IMR-90 (cell line): ENCODE results near the gene SPACA5. TPM values are rescaled to one million over a fixed set of nuclear protein-coding genes. Genes with fewer than 3 reads are reported as not detected.
"Not testable (repeated sequence)": the region's sequence is repeated elsewhere in the genome, so short reads cannot be mapped to it uniquely, and the experiment has no call there.

Source experiments
- ATAC-seq: fragments of 200-7000 bp; cut with Tn5 transposase; 2 replicates; pipeline ENCODE4 v1.9.1; 2020; ENCODE audit warnings: low read depth, mild to moderate bottlenecking, moderate library complexity
- Bru-seq: library from RNA; stranded (reverse); fragments of 400-500 nt; gene quantifications from one replicate; lab custom pipeline; 2021; lab: Mats Ljungman, UMichigan
- BruChase-seq, 2 experiments: library from RNA; stranded (reverse); fragments of 400-500 nt; gene quantifications; one replicate each; lab custom pipeline; 2021; lab: Mats Ljungman, UMichigan
- BruUV-seq: library from RNA; stranded (reverse); fragments of 400-500 nt; replicated peaks from 2 replicates; lab custom pipeline; 2021; lab: Mats Ljungman, UMichigan
- CTCF ChIA-PET: fragments of 300-600 bp; formaldehyde crosslinking; extraction: SDS; loops from one replicate; lab custom pipeline; 2021; ENCODE audit warnings: antibody characterized with exemption; lab: Yijun Ruan, JAX
- POLR2A ChIA-PET: fragments of 300-600 bp; sonication (Branson Sonifier 250); formaldehyde crosslinking; loops from one replicate; lab custom pipeline; 2022; ENCODE audit warnings: antibody characterized with exemption; ENCODE audit not compliant: unreplicated experiment; lab: Charles Lee
- DNase-seq: peaks from one replicate; pipeline ENCODE4 v3.0.0; 2013
- H2AFZ ChIP-seq: replicated peaks from 2 replicates; pipeline ENCODE3; 2013; ENCODE audit warnings: low read length, mild to moderate bottlenecking; ENCODE audit not compliant: poor library complexity
- H2AK5ac ChIP-seq: 2 replicates; pipeline ENCODE4 v1.6.1; 2013; ENCODE audit warnings: low read depth, low read length, inconsistent platforms
- H2AK9ac ChIP-seq: replicated peaks from 2 replicates; pipeline ENCODE3; 2013; ENCODE audit warnings: mild to moderate bottlenecking, low read depth, low read length, moderate library complexity; ENCODE audit not compliant: poor library complexity
- H2BK120ac ChIP-seq: 2 replicates; pipeline ENCODE4 v1.6.1; 2013; ENCODE audit warnings: low read depth, low read length, inconsistent platforms
- H2BK15ac ChIP-seq: 3 replicates; pipeline ENCODE4 v1.6.1; 2013; ENCODE audit warnings: low read depth, low read length, inconsistent platforms
- H2BK20ac ChIP-seq: 2 replicates; pipeline ENCODE4 v1.6.1; 2013; ENCODE audit warnings: low read depth, mild to moderate bottlenecking, inconsistent platforms, low read length, moderate library complexity
- H2BK5ac ChIP-seq: 2 replicates; pipeline ENCODE4 v1.6.1; 2013; ENCODE audit warnings: mild to moderate bottlenecking, low read depth, low read length, inconsistent platforms; ENCODE audit not compliant: poor library complexity, severe bottlenecking
- H3K14ac ChIP-seq: replicated peaks from 2 replicates; pipeline ENCODE4 v1.6.1; 2013; ENCODE audit warnings: low read depth, low read length, inconsistent platforms
- H3K18ac ChIP-seq: 2 replicates; pipeline ENCODE4 v1.6.1; 2013; ENCODE audit warnings: low read depth, low read length, control low read depth
- H3K23ac ChIP-seq: 2 replicates; pipeline ENCODE4 v1.6.1; 2013; ENCODE audit warnings: low read depth, low read length, inconsistent platforms
- H3K27ac ChIP-seq: 2 replicates; pipeline ENCODE4 v1.5.1; 2013; ENCODE audit warnings: mild to moderate bottlenecking, control low read depth, low read length; ENCODE audit not compliant: insufficient read depth
- H3K27me3 ChIP-seq: 2 replicates; pipeline ENCODE4 v1.6.1; 2013; ENCODE audit warnings: low read length; ENCODE audit not compliant: control insufficient read depth, insufficient read depth
- H3K36me3 ChIP-seq: 2 replicates; pipeline ENCODE4 v1.6.1; 2013; ENCODE audit warnings: low read length, mixed read lengths; ENCODE audit not compliant: control insufficient read depth, insufficient read depth
- H3K4ac ChIP-seq: 2 replicates; pipeline ENCODE4 v1.6.1; 2013; ENCODE audit warnings: low read depth, low read length, inconsistent platforms
- H3K4me1 ChIP-seq: 2 replicates; pipeline ENCODE4 v1.6.1; 2013; ENCODE audit warnings: low read length, mixed read lengths; ENCODE audit not compliant: control insufficient read depth, insufficient read depth
- H3K4me2 ChIP-seq: 2 replicates; pipeline ENCODE4 v1.6.1; 2013; ENCODE audit warnings: low read depth, mild to moderate bottlenecking, control low read depth, low read length, moderate library complexity
- H3K4me3 ChIP-seq: 2 replicates; pipeline ENCODE4 v1.5.1; 2013; ENCODE audit warnings: low read depth, mild to moderate bottlenecking, control low read depth, low read length, moderate library complexity; ENCODE audit not compliant: insufficient read depth
- H3K56ac ChIP-seq: 2 replicates; pipeline ENCODE4 v1.6.1; 2013; ENCODE audit warnings: low read length, inconsistent platforms; ENCODE audit not compliant: insufficient read depth; ENCODE audit errors: extremely low read depth
- H3K79me1 ChIP-seq, 2 experiments: 2 replicates each; pipeline ENCODE4 v1.6.1; 2013; ENCODE audit warnings: low read length in 2 of 2, inconsistent platforms in 1 of 2, low read depth in 1 of 2
- H3K9ac ChIP-seq: 2 replicates; pipeline ENCODE4 v1.6.1; 2013; ENCODE audit warnings: low read depth, low read length, control low read depth
- H3K9me1 ChIP-seq: 2 replicates; pipeline ENCODE4 v1.6.1; 2013; ENCODE audit warnings: low read length, inconsistent platforms; ENCODE audit not compliant: insufficient read depth
- H3K9me3 ChIP-seq: 2 replicates; pipeline ENCODE4 v1.6.1; 2013; ENCODE audit warnings: low read length; ENCODE audit not compliant: control insufficient read depth, insufficient read depth
- H4K20me1 ChIP-seq: 2 replicates; pipeline ENCODE4 v1.6.1; 2013; ENCODE audit warnings: low read length, inconsistent platforms; ENCODE audit not compliant: insufficient read depth
- H4K5ac ChIP-seq: 2 replicates; pipeline ENCODE4 v1.6.1; 2013; ENCODE audit warnings: mild to moderate bottlenecking, low read depth, low read length, control low read depth
- H4K8ac ChIP-seq, 2 experiments: 2 replicates each; pipeline ENCODE4 v1.6.1; 2013; ENCODE audit warnings: low read depth in 2 of 2, low read length in 2 of 2, control low read depth in 1 of 2, inconsistent platforms in 1 of 2
- H4K91ac ChIP-seq: 2 replicates; pipeline ENCODE4 v1.6.1; 2013; ENCODE audit warnings: low read depth, low read length, inconsistent platforms; ENCODE audit not compliant: insufficient read depth
- WGBS, 2 experiments: methylation state at CpG; one replicate each; pipeline versions ENCODE4 v1.1.5 to v1.1.7; 2013; ENCODE audit warnings: missing lambda C conversion rate in 2 of 2; ENCODE audit not compliant: insufficient read length in 1 of 2; ENCODE audit errors: extremely low coverage in 2 of 2; 5-methylcytosine and 5-hydroxymethylcytosine counted together
- dilution Hi-C: fragments of 300-500 bp; cut with HindIII; formaldehyde crosslinking; loops from one replicate; pipeline ENCODE4 v1.14.3; 2018; ENCODE audit warnings: low sequenced_read_pairs; ENCODE audit not compliant: unreplicated experiment
- in situ Hi-C: fragments of 300-500 bp; cut with MboI; formaldehyde crosslinking; loops from 3 replicates; pipeline ENCODE4 v1.14.3; 2019; ENCODE audit warnings: low sequenced_read_pairs, inconsistent platforms, mixed read lengths
- intact Hi-C: fragments of 100-400 bp; cut with micrococcal nuclease; formaldehyde crosslinking; loops from 2 replicates; pipeline ENCODE4 v1.10.0; 2022
- long read RNA-seq: library from polyadenylated mRNA; unstranded; transcript quantifications from one replicate; pipeline ENCODE4 v2.0.0, GENCODE V29; 2021; ENCODE audit not compliant: unreplicated experiment
- polyA plus RNA-seq, 3 experiments: library from polyadenylated mRNA; depleted of rRNA; stranded (reverse); fragments of >200 nt; gene quantifications; 2 replicates each; pipeline ENCODE4 v1.2.3, GENCODE V29; 2012; ENCODE audit warnings: low replicate concordance in 1 of 3
- total RNA-seq: library from RNA; depleted of rRNA; stranded (reverse); fragments of >200 nt; gene quantifications from 2 replicates; pipeline ENCODE4 v1.2.3, GENCODE V29; 2012; rRNA removed

The SPACA5 gene
- total RNA-seq (not detected in 2 replicates), polyA plus RNA-seq (2012; rRNA removed) (not detected in 2 replicates), Bru-seq, nascent RNA (not detected), BruChase-seq, experiment 1, labeled RNA remaining after a 6-hour chase (percentile 11 among the genes with signal in this experiment), BruChase-seq, experiment 2, labeled RNA remaining after a 2-hour chase (percentile 11 among the genes with signal in this experiment)
- polyA plus RNA-seq (2012; cell fraction: cytosol; rRNA removed) = not detected in 2 replicates
- not detected in 2 replicates for polyA plus RNA-seq (2012; cell fraction: nucleus; rRNA removed; ENCODE audit: low replicate concordance)
- long read RNA-seq = 0 reads

- ATAC-seq, H2BK15ac ChIP-seq, H2AK5ac ChIP-seq, H3K9ac ChIP-seq, H2BK120ac ChIP-seq, H4K91ac ChIP-seq, CTCF ChIA-PET, POLR2A ChIA-PET, H3K4me2 ChIP-seq, BruUV-seq, dilution Hi-C loops, H3K23ac ChIP-seq, H3K14ac ChIP-seq, H3K9me1 ChIP-seq, H2AK9ac ChIP-seq, H2AFZ ChIP-seq, H3K79me1 ChIP-seq, H4K8ac ChIP-seq, H3K36me3 ChIP-seq, H2BK5ac ChIP-seq, H3K4me3 ChIP-seq, H3K27ac ChIP-seq, H4K5ac ChIP-seq, H2BK20ac ChIP-seq, H3K27me3 ChIP-seq, H3K4ac ChIP-seq, DNase-seq, H4K20me1 ChIP-seq, in situ Hi-C loops, H3K4me1 ChIP-seq, H3K18ac ChIP-seq, H3K9me3 ChIP-seq, intact Hi-C loops, H3K56ac ChIP-seq: not testable (repeated sequence)
- no CpG with 5 or more reads among the region's 8 CpGs for WGBS, 2 experiments
Observed at GRCh38 chrX:48006688-48007087, at the start of gene SPACA5. TSS of gene SPACA5 (plus strand) at chrX:48006988. CDS start at chrX:48007803, 815 bp downstream.

DNA sequence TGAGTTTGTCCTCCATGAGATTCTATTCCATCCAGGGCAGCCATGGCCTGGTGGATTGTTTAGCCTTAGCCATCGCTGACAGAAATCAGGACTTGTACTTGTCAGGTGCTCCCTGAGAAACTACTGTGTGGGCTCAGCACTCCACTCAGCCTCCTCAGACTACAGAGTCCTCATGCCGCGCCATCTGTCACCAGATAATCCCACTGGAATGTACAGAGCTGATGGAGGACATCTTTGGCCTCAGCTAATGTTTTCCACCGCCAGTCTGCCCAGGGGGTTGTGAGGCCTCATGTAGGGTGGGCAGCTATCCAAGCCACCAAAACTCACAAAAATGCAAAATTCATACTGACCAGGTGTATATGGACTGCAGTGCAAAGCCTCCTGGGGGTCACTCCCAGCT lies 48.6 kb upstream of the SPACA5 start:
- H3K56ac ChIP-seq, CTCF ChIA-PET, H2BK120ac ChIP-seq, H2BK15ac ChIP-seq, H3K4me2 ChIP-seq, H3K27ac ChIP-seq, dilution Hi-C loops, H4K5ac ChIP-seq, H2AK9ac ChIP-seq, POLR2A ChIA-PET, H2BK5ac ChIP-seq, BruUV-seq, ATAC-seq, H3K27me3 ChIP-seq, H3K18ac ChIP-seq, H3K4me3 ChIP-seq, DNase-seq, H3K36me3 ChIP-seq, H2BK20ac ChIP-seq, H2AK5ac ChIP-seq, intact Hi-C loops, H3K79me1 ChIP-seq, H3K4me1 ChIP-seq, H4K8ac ChIP-seq, H4K91ac ChIP-seq, H3K14ac ChIP-seq, H3K9ac ChIP-seq, in situ Hi-C loops, H3K4ac ChIP-seq, H4K20me1 ChIP-seq, H3K23ac ChIP-seq, H2AFZ ChIP-seq, H3K9me1 ChIP-seq: not testable (repeated sequence)
- peaks cover 12% of the 10 kb centered on the region; the same call in 1 of the 2 replicates for H3K9me3 ChIP-seq
- no CpG with 5 or more reads among the region's 4 CpGs for WGBS, 2 experiments
